MM.1S (cell line): ENCODE measurements around the gene HOXB5.

Experiments
- DNase-seq: peaks from one replicate; pipeline ENCODE4 v3.0.0-alpha.2; 2015
- H2AFZ ChIP-seq: fragments of 300-600 bp; sonication (generic); 2 replicates; pipeline ENCODE4 v1.6.0; 2016; ENCODE audit warnings: antibody characterized with exemption, low read length
- H3F3A ChIP-seq: fragments of 300-600 bp; sonication (generic); 2 replicates; pipeline ENCODE4 v1.6.1; 2016; ENCODE audit warnings: mild to moderate bottlenecking, antibody characterized with exemption, low read length, moderate library complexity, mixed read lengths; ENCODE audit not compliant: insufficient read depth
- H3K27ac ChIP-seq: fragments of 300-600 bp; sonication (generic); 2 replicates; pipeline ENCODE4 v1.5.1; 2016; ENCODE audit warnings: mild to moderate bottlenecking, low read length
- H3K27me3 ChIP-seq: fragments of 300-600 bp; sonication (generic); replicated peaks from 2 replicates; pipeline ENCODE4 v1.6.0; 2016; ENCODE audit warnings: low read length; ENCODE audit not compliant: insufficient read depth
- H3K36me3 ChIP-seq: fragments of 300-600 bp; sonication (generic); replicated peaks from 2 replicates; pipeline ENCODE4 v1.6.1; 2016; ENCODE audit warnings: mild to moderate bottlenecking, low read length, mixed read lengths; ENCODE audit not compliant: insufficient read depth
- H3K4me1 ChIP-seq: fragments of 300-600 bp; sonication (generic); 2 replicates; pipeline ENCODE4 v1.6.1; 2016; ENCODE audit warnings: low read length, mixed read lengths
- H3K4me2 ChIP-seq: fragments of 300-600 bp; sonication (generic); 2 replicates; pipeline ENCODE4 v1.6.0; 2016; ENCODE audit warnings: low read depth, low read length
- H3K4me3 ChIP-seq: fragments of 300-600 bp; sonication (generic); 2 replicates; pipeline ENCODE4 v1.5.1; 2016; ENCODE audit warnings: low read length, mixed read lengths
- H3K79me2 ChIP-seq: fragments of 300-600 bp; sonication (generic); 2 replicates; pipeline ENCODE4 v1.6.1; 2016; ENCODE audit warnings: mixed run types, low read length, mixed read lengths
- H3K9ac ChIP-seq: fragments of 300-600 bp; sonication (generic); 2 replicates; pipeline ENCODE4 v1.6.1; 2016; ENCODE audit warnings: low read length, mixed read lengths
- H3K9me2 ChIP-seq: fragments of 300-600 bp; sonication (generic); replicated peaks from 2 replicates; pipeline ENCODE4 v1.6.1; 2016; ENCODE audit warnings: mild to moderate bottlenecking, low read length, mixed read lengths; ENCODE audit not compliant: insufficient read depth
- H3K9me3 ChIP-seq: fragments of 300-600 bp; sonication (generic); replicated peaks from 2 replicates; pipeline ENCODE4 v1.6.1; 2016; ENCODE audit warnings: mild to moderate bottlenecking, low read length, mixed read lengths; ENCODE audit not compliant: insufficient read depth
- H4K20me1 ChIP-seq: fragments of 300-600 bp; sonication (generic); 2 replicates; pipeline ENCODE4 v1.6.1; 2016; ENCODE audit warnings: mild to moderate bottlenecking, low read length, moderate library complexity, mixed read lengths; ENCODE audit not compliant: insufficient read depth
- EZH2 ChIP-seq: fragments of 300-600 bp; sonication (generic); optimal IDR thresholded peaks from 2 replicates; pipeline ENCODE3; 2017; ENCODE audit warnings: low read depth, mild to moderate bottlenecking, antibody characterized with exemption, low read length, mixed read lengths
- EZH2phosphoT487 ChIP-seq: fragments of 300-600 bp; sonication (generic); IDR thresholded peaks from 2 replicates; pipeline ENCODE4 v1.6.1; 2018; ENCODE audit warnings: antibody characterized with exemption, low read length
- TF ChIP-seq, protein P1 (sequence below): fragments of 300-600 bp; sonication (generic); IDR thresholded peaks from 2 replicates; pipeline ENCODE4 v1.5.1; 2016; ENCODE audit warnings: antibody characterized with exemption, low read length, mixed read lengths

The HOXB5 gene

DNA sequence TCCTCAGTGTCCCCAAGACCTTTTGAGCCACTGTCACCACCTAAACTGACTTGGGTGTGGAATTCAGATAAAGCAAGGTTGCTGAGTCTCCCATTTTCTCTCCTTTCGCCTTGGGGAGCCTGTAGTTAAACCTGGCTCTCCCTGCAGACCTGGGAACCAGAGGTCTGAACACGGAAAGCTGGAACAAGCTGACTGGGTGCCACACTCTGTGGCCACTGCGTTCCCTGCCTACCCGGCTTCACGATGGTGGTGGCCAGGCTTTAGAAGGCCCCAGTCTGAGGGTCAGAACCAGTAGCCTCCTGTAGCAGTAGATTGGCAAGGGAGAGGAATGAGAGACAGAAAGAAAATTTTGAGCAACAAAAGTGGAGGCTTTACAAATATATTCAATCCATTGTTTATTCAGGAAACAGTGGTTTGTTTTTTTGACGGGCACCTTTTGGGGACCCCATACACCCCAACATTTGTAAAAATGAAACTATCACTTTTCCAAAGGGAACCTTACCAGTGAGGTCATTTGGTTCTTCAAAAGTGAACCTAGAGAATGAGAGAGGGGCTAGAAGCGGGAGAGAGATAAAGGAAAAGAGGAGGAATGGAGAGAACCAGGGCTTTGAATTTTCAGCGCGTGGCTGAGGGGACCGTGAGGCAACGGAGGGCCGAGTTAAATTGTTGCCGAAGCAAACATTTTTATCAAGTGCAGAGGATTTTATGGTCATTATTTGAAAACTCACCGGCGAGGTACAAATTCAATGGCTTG, 23.3 kb upstream of the HOXB5 start:
- Histone ChIP-seq H3K4me1 (no peaks in the 10 kb centered on the region), H2AFZ (no peak overlapping the region), H3K9ac (no peak overlapping the region), H3K4me2 (peak overlapping the region; percentile 24; the same call in 1 of the 2 replicates), H3K79me2 (no peaks in the 10 kb centered on the region), H3K27ac (no peak overlapping the region), H3K4me3 (no peak overlapping the region), H3F3A (peaks cover 4% of the 10 kb centered on the region), H3K9me2 (no peaks in the 10 kb centered on the region), H3K9me3 (no peaks in the 10 kb centered on the region), H4K20me1 (no peaks in the 10 kb centered on the region), H3K27me3 (peaks cover 82% of the 10 kb centered on the region), H3K36me3 (no peaks in the 10 kb centered on the region)
- TF ChIP-seq, protein P1, sequence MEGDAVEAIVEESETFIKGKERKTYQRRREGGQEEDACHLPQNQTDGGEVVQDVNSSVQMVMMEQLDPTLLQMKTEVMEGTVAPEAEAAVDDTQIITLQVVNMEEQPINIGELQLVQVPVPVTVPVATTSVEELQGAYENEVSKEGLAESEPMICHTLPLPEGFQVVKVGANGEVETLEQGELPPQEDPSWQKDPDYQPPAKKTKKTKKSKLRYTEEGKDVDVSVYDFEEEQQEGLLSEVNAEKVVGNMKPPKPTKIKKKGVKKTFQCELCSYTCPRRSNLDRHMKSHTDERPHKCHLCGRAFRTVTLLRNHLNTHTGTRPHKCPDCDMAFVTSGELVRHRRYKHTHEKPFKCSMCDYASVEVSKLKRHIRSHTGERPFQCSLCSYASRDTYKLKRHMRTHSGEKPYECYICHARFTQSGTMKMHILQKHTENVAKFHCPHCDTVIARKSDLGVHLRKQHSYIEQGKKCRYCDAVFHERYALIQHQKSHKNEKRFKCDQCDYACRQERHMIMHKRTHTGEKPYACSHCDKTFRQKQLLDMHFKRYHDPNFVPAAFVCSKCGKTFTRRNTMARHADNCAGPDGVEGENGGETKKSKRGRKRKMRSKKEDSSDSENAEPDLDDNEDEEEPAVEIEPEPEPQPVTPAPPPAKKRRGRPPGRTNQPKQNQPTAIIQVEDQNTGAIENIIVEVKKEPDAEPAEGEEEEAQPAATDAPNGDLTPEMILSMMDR, result no peak
- TF ChIP-seq EZH2phosphoT487, result no peak
- no peak for TF ChIP-seq EZH2
- no peak for DNase-seq

DNA sequence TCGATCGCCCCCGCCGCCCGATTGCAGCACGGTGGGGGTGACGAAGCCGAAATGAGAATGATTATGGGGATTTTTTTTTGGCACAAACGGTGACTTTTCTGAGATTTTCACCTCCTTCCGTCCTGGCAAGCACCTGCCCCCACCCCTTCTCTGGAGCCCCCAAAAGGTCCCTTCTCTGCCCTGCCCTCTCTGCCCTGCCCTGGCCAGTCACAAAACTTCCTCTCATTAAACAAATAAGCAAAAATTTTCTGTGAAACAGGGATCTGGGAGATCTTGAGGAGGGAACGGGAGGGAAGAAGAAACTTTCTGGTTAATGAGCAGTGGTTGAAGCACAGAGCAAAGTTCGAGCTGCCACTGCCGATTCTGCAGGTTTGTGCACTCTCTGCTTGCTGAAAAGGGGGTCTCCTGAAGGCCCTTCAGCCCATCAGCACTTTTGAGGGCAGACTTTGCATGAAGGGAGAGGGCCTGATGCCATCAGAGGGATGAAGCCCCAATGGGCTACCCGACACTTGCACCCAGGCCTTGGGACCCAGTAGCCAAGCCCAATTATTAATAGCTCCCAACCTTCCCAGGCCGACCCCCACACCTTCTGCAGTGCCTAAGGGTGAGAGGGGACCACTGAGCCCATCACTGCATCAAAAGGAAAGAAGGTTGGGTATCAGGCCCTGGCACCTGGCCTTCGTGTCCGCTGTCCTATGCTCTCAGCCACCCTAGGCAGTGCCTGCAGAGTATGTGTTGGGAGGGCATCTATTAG, 22.6 kb upstream of the HOXB5 start:
- TF ChIP-seq EZH2 (no peak), EZH2phosphoT487 (no peak)
- TF ChIP-seq, protein P1, result no peak
- DNase-seq, result no peak
- H3F3A ChIP-seq, result peaks cover 4% of the 10 kb centered on the region
- H3K4me1 ChIP-seq, result no peaks in the 10 kb centered on the region
- no peaks in the 10 kb centered on the region for H4K20me1 ChIP-seq
- no peak overlapping the region for H2AFZ ChIP-seq
- no peaks in the 10 kb centered on the region for H3K36me3 ChIP-seq
- no peaks in the 10 kb centered on the region for H3K9me2 ChIP-seq
- H3K9me3 ChIP-seq, result no peaks in the 10 kb centered on the region
- no peak overlapping the region for H3K4me3 ChIP-seq
- no peaks in the 10 kb centered on the region for H3K79me2 ChIP-seq
- H3K9ac ChIP-seq, result no peak overlapping the region
- no peak overlapping the region for H3K27ac ChIP-seq
- no peak overlapping the region for H3K4me2 ChIP-seq
- peaks cover 74% of the 10 kb centered on the region for H3K27me3 ChIP-seq

DNA sequence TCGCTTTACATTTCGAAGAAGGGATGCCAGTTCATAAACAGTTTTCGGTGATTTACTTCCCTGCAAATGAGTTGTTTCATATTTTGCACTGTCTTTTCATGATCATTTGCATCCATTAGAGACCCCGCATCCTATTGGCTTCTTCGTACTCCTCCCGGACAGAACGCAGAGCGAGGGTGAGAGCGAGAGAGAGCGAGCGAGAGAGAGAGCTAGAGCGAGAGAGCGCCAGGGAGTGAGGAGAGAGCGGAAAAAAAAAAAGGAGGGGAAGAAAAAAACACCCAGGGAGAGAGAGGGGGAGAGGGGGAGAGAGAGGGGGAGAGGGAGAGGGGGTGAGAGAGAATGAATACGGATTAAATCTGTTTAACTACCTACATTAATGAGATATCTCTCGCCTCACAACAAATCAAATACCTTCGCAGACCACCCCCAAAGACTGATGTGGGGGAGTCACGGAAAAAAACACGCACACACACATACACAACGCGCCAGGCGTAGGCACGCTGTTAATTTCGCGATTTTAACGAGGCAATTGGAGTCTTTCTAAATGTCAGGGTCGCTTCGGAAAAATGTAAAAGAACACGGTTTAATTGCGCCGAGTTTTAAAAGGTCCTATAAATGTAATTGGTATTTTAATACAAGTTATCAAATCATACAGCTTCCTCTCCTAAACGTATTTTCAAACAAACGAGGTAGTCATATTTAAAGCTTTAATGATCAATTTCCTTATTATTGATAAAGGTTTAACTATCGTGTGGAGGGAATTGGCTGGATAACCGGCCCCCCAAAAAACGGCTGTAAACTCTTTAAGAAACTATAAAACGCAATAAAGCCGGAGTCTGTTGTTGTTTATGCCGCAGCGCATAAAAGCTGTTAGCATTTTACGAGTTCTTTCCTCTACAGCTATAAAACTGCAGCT, 21.7 kb upstream of the HOXB5 start, which contains the start of gene HOXB8:
Gene HOXB8, minus strand, starts transcription at position 246 of the 916 bp plus-strand sequence. CDS start 588 bp downstream, outside the sequence.
- no peak for DNase-seq
- Histone ChIP-seq H4K20me1 (no peaks in the 10 kb centered on the region), H2AFZ (no peak within 1 kb of the TSS), H3K4me3 (no peak within 1 kb of the TSS), H3K4me1 (no peaks in the 10 kb centered on the region), H3K36me3 (no peaks in the 10 kb centered on the region), H3K79me2 (no peaks in the 10 kb centered on the region), H3K4me2 (no peak within 1 kb of the TSS), H3K9ac (no peak within 1 kb of the TSS), H3K27me3 (peaks cover 66% of the 10 kb centered on the region), H3K9me3 (no peaks in the 10 kb centered on the region), H3F3A (peaks cover 4% of the 10 kb centered on the region), H3K27ac (no peak within 1 kb of the TSS), H3K9me2 (no peaks in the 10 kb centered on the region)
- TF ChIP-seq EZH2, result peak; percentile 71
- TF ChIP-seq EZH2phosphoT487, result no peak
- TF ChIP-seq, protein P1, result no peak
